Tibial nerve (tissue), 4 donors: ENCODE data around the gene KCNA3. TPM values are rescaled to one million over a fixed set of nuclear protein-coding genes. Genes with fewer than 3 reads are reported as not detected.

Source experiments
- DNase-seq, 2 donors: peaks; one replicate each; pipeline ENCODE4 v3.0.0-alpha.2; 2019; ENCODE audit warnings: low spot score in 2 of 2
- H3K27ac ChIP-seq, 4 donors: fragments of 200-600 bp; sonication (generic) in 3 of 4; one replicate each; pipeline ENCODE4 v1.5.1; 2017 to 2019; ENCODE audit warnings: mild to moderate bottlenecking in 1 of 4
- H3K27me3 ChIP-seq, 2 donors: fragments of 200-600 bp; sonication (generic) in 1 of 2; one replicate each; pipeline versions ENCODE4 v1.5.1 to v1.6.0; 2017 to 2019
- H3K36me3 ChIP-seq, 3 donors: fragments of 200-600 bp; sonication (generic); one replicate each; pipeline ENCODE4 v1.5.1; 2018 to 2019
- H3K4me1 ChIP-seq, 4 donors: fragments of 200-600 bp; sonication (generic) in 3 of 4; one replicate each; pipeline ENCODE4 v1.5.1; 2017 to 2019
- H3K4me3 ChIP-seq, 4 donors: fragments of 200-600 bp; sonication (generic) in 3 of 4; one replicate each; pipeline ENCODE4 v1.5.1; 2017 to 2019; ENCODE audit warnings: mild to moderate bottlenecking in 1 of 4, moderate library complexity in 1 of 4
- H3K9me3 ChIP-seq, 4 donors: fragments of 200-600 bp; sonication (generic) in 3 of 4; one replicate each; pipeline ENCODE4 v1.5.1; 2017 to 2019
- EP300 ChIP-seq, 2 donors: sonication (generic); formaldehyde crosslinking; IDR thresholded peaks; one replicate each; pipeline ENCODE4 v1.6.1; 2017; ENCODE audit warnings: antibody characterized with exemption in 2 of 2, mild to moderate bottlenecking in 1 of 2
- POLR2A ChIP-seq, 2 donors: fragments of 450-650 bp; IDR thresholded peaks; one replicate each; pipeline ENCODE4 v1.6.1; 2017; ENCODE audit warnings: antibody characterized with exemption in 2 of 2, mild to moderate bottlenecking in 2 of 2, moderate library complexity in 2 of 2
- WGBS, 2 donors: methylation state at CpG; one replicate each; pipeline ENCODE4 v1.1.5; 2018; 5-methylcytosine and 5-hydroxymethylcytosine counted together
- total RNA-seq, 4 donors: library from RNA; depleted of rRNA; stranded (reverse); fragments of >200 nt; gene quantifications; one replicate each; pipeline ENCODE4 v1.1.0, GENCODE V29; 2016
- TF ChIP-seq, protein P1 (sequence below), 5 experiments: fragments of 200-600 bp in 3 of 5; fragments of 450-650 bp in 2 of 5; sonication (generic) in 3 of 5; IDR thresholded peaks; one replicate each; pipeline ENCODE4 v1.5.1; 2016 to 2019; ENCODE audit warnings: antibody characterized with exemption in 5 of 5, mild to moderate bottlenecking in 3 of 5, moderate library complexity in 2 of 5

KCNA3 gene
- total RNA-seq, 4 donors from 2014 or later = 0.30 to 3.9 (median 1.2) TPM

DNA sequence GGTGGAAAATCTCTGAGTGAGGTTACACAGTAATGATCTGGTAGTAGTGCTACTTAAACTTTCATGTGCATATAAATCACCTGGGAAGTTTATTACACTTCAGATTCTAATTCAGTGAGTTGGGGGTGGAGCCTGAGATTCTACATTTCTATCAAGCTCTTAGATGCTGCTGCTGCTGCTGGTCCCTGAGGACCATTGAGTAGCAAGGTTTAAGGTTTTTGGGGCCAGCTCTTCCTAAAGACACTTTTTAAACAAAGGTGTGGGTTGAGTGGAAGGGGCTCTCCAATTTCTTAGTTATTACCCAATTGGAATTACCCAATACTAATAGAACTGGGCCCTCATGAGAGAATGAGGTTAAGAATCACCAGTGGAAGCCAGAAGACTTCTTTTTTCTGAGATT, 29.5 kb downstream of the KCNA3 start:
- no peaks in the 10 kb centered on the region for H3K27me3 ChIP-seq
- H3K36me3 ChIP-seq = no peaks in the 10 kb centered on the region
- no peak overlapping the region for H3K27ac ChIP-seq
- TF ChIP-seq POLR2A (IDR thresholded peaks at IDR 0.05) (no peak), EP300 (IDR thresholded peaks at IDR 0.05) (no peak)
- TF ChIP-seq, protein P1, sequence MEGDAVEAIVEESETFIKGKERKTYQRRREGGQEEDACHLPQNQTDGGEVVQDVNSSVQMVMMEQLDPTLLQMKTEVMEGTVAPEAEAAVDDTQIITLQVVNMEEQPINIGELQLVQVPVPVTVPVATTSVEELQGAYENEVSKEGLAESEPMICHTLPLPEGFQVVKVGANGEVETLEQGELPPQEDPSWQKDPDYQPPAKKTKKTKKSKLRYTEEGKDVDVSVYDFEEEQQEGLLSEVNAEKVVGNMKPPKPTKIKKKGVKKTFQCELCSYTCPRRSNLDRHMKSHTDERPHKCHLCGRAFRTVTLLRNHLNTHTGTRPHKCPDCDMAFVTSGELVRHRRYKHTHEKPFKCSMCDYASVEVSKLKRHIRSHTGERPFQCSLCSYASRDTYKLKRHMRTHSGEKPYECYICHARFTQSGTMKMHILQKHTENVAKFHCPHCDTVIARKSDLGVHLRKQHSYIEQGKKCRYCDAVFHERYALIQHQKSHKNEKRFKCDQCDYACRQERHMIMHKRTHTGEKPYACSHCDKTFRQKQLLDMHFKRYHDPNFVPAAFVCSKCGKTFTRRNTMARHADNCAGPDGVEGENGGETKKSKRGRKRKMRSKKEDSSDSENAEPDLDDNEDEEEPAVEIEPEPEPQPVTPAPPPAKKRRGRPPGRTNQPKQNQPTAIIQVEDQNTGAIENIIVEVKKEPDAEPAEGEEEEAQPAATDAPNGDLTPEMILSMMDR (IDR thresholded peaks at IDR 0.05) = no peak
- no peak for DNase-seq
- peaks cover 0 to 7% (median 2%) of the 10 kb centered on the region in 4 donors for H3K4me1 ChIP-seq
- H3K4me3 ChIP-seq = no peak overlapping the region
- H3K9me3 ChIP-seq = no peaks in the 10 kb centered on the region

DNA sequence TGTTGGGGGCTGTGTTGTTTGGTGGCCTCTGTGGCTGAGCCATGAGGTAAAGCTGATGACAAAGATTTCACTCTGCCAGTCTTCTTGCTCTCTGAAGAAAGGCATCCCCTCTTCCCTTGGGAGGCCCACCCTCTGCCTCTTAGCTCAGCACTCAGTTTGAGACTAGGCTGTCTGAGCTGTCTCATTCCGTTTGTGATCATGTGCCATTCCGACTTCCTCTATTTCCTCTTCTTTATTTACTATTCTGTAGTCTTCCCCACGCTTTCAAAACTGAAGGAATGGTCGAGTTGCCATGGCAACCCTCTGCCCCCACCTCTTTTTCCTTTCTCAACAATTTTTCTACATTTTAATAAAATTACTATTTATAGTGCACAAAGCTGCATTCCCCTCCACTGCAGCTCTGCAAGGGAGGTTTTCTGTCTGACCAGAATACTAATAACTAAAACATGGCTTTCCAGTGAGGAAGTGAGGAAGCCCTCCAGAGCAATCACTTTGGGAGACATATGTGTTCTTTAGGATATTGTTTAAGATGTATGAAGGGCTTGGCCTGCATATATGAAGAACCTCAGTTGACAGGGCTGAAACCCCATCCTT, 30.8 kb downstream of the KCNA3 start:
- 14 to 15% methylated on average over 4 of the region's 4 CpGs for WGBS, 2 donors
- Histone ChIP-seq H3K27me3 (no peaks in the 10 kb centered on the region), H3K36me3 (no peaks in the 10 kb centered on the region), H3K9me3 (no peaks in the 10 kb centered on the region), H3K4me1 (peaks cover 0 to 7% (median 2%) of the 10 kb centered on the region in 4 donors), H3K27ac (no peak overlapping the region), H3K4me3 (no peak overlapping the region)
- TF ChIP-seq, protein P1 (IDR thresholded peaks at IDR 0.05) = no peak
- TF ChIP-seq EP300 (IDR thresholded peaks at IDR 0.05) = no peak
- TF ChIP-seq POLR2A (IDR thresholded peaks at IDR 0.05) = no peak
- DNase-seq = no peak

DNA sequence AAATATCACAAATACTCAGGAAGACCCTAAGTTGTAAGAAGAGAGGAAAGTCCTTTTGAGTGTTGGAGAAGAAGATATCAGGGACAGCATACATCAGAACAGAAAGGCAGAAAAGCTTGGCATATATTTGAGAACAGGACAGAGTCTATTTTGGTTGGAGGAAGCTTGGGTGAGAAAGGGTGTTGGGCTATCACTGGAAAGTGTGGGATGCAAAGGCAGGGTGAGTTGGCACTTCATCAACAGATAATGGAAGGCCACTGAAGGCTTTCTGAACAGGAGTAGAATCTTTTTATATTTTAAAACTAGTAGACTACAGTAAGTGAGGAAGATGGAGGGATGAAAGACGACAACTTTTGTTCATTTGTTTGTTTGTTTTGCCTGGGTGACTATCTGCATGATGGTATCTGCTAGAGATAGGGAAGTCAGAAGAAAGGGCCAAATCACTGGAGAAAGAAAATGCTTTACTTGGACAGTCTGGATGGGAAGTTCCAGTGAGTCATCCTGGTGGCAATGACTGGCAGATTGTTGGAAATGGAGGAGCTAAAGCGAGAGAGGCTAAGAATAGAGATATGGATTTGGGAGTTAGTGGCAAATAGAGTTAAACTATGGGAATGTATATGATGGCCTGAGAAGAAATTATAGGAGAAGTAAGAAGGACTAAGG, 34.9 kb downstream of the KCNA3 start:
- Histone ChIP-seq H3K4me3 (no peak overlapping the region), H3K27ac (no peak overlapping the region), H3K36me3 (no peaks in the 10 kb centered on the region), H3K27me3 (no peaks in the 10 kb centered on the region), H3K4me1 (peaks cover 0 to 6% (median 3%) of the 10 kb centered on the region in 4 donors), H3K9me3 (no peaks in the 10 kb centered on the region)
- 52 to 70% methylated on average over 2 of the region's 2 CpGs for WGBS, 2 donors
- no peak for DNase-seq
- TF ChIP-seq, protein P1 (IDR thresholded peaks at IDR 0.05) = no peak
- no peak for TF ChIP-seq EP300 (IDR thresholded peaks at IDR 0.05)
- TF ChIP-seq POLR2A (IDR thresholded peaks at IDR 0.05) = no peak

DNA sequence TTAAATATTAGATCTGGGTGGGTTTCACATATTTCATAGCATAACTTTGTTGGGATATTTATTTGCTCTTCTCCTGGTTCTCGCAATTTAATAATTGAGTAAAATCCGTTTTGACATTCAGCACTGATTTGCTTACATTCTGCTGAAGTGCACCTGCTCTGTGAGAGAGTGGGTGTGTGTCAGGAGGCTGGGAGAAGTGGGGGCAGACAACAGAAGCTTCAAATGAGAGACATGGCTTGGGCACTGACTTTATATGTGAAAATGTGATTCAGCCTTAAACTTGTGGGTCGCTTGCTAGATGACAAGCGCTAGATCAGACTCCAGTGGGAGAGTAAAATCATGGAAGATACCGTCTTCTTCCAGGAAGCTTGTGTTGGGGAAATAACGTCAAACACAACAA, 36.2 kb downstream of the KCNA3 start:
- peaks cover 0 to 15% (median 7%) of the 10 kb centered on the region in 4 donors for H3K4me1 ChIP-seq
- no peak for DNase-seq
- TF ChIP-seq EP300 (IDR thresholded peaks at IDR 0.05) = no peak
- no peak for TF ChIP-seq POLR2A (IDR thresholded peaks at IDR 0.05)
- TF ChIP-seq, protein P1 (IDR thresholded peaks at IDR 0.05) = no peak
- H3K27me3 ChIP-seq = no peaks in the 10 kb centered on the region
- no peaks in the 10 kb centered on the region for H3K36me3 ChIP-seq
- H3K9me3 ChIP-seq = no peaks in the 10 kb centered on the region
- H3K27ac ChIP-seq = no peak overlapping the region
- H3K4me3 ChIP-seq = no peak overlapping the region
- 86 to 88% methylated on average over 6 of the region's 6 CpGs for WGBS, 2 donors

DNA sequence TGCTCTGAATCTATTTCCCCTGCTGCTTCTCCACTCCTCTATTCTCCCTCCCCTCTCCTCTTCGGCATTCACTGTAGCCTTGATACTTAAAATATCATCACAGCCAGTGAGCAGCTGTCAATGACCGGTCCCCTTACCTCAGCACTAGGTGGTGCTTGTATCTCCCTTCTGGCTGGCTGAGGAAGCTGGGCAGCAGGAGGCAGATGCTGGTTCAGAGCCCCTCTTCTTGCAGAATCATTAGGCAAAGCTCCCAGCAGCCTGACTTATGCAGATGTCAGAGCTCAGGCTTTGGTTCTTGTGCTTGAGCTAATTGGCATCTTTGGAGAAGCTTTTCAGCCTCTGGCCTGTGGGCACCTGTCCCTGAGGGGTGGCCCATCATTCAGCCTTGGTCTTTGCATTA, 36.7 kb downstream of the KCNA3 start:
- no peak for DNase-seq
- H3K27me3 ChIP-seq = no peaks in the 10 kb centered on the region
- peaks cover 0 to 15% (median 7%) of the 10 kb centered on the region in 4 donors for H3K4me1 ChIP-seq
- H3K9me3 ChIP-seq = no peaks in the 10 kb centered on the region
- no peak overlapping the region for H3K27ac ChIP-seq
- H3K4me3 ChIP-seq = no peak overlapping the region
- H3K36me3 ChIP-seq = no peaks in the 10 kb centered on the region
- TF ChIP-seq POLR2A (IDR thresholded peaks at IDR 0.05) = no peak
- TF ChIP-seq, protein P1 (IDR thresholded peaks at IDR 0.05) = no peak
- TF ChIP-seq EP300 (IDR thresholded peaks at IDR 0.05) = no peak
- 66 to 72% methylated on average over 2 of the region's 2 CpGs for WGBS, 2 donors
